ENCODE results near the gene LRRC8C.

DNA sequence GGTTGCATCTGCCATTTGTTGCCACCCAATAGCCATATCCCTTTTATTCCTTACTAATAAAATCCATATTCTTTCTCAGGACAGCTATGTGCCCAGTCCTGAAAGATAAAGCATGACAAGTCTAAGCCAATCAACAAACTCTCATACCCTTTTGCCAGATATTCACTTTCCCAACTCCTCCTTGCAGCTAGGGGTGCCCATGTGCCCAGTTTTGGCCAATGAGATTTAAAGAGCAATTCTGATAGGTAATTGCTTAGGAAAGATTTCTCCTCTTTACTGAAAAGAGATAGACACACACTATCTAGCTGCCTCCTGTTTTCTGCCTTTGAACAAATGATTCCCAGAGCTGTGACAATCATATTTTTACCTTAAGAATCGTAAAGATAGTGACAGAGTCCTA, 132.9 kb downstream of the LRRC8C start:
- no peak for TF ChIP-seq POLR2A (IDR thresholded peaks at IDR 0.05)
- TF ChIP-seq, protein P1, sequence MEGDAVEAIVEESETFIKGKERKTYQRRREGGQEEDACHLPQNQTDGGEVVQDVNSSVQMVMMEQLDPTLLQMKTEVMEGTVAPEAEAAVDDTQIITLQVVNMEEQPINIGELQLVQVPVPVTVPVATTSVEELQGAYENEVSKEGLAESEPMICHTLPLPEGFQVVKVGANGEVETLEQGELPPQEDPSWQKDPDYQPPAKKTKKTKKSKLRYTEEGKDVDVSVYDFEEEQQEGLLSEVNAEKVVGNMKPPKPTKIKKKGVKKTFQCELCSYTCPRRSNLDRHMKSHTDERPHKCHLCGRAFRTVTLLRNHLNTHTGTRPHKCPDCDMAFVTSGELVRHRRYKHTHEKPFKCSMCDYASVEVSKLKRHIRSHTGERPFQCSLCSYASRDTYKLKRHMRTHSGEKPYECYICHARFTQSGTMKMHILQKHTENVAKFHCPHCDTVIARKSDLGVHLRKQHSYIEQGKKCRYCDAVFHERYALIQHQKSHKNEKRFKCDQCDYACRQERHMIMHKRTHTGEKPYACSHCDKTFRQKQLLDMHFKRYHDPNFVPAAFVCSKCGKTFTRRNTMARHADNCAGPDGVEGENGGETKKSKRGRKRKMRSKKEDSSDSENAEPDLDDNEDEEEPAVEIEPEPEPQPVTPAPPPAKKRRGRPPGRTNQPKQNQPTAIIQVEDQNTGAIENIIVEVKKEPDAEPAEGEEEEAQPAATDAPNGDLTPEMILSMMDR (IDR thresholded peaks at IDR 0.05): no peak
- no peak for TF ChIP-seq POLR2AphosphoS5 (IDR thresholded peaks at IDR 0.05)
- no peak for TF ChIP-seq EP300 (IDR thresholded peaks at IDR 0.05)

All from upper lobe of left lung (tissue), 4 donors.